ENCODE measurements around the gene COL6A2.
A peak's percentile ranks its signal among the peaks of the same experiment; 100 is the strongest.
"Not testable (repeated sequence)": the region's sequence is repeated elsewhere in the genome, so short reads cannot be mapped to it uniquely, and the experiment has no call there.

Gene COL6A2

DNA sequence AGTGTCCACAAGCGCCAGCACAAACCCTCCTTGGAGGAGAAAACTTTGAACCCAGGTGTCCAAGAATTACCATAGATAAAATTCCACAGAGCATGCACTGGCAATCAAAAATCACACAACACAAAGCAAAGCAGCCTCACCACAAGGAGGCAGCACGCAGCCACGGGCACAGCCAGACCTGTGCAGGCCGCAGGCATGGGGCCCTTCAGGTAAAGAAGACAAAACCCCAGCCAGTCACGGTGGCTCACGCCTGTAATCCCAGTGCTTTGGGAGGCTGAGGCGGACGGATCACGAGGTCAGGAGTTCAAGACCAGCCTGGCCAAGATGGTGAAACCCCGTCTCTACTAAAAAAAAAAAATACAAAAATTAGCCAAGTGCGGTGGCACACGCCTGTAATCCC is 49.5 kb downstream of the COL6A2 start:
- in situ Hi-C loops (cut with HindIII; ENCODE audit: low pct_ligation_motif_present, low pct_unique_long_range_greater_than_20kb, low sequenced_read_pairs): not testable (repeated sequence)
- peak; percentile 48 for DNase-seq

DNA sequence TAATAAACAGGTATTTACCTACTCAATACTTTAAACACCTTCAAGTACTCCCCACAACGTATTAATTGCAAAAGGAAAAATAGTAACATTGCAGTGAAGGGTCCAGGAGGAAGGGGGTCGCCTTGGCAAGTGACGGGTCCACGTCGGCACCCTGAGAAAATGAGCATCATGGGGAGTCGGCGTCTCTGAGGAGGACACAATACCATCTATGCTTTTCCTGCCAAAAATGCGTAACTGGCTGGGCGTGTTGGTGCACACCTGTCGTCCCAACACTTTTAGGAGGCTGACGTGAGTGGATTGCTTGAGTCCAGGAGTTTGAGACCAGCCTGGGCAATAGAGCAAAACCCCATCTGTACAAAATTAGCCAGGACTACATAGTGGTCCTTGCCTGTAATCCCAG is 50.2 kb downstream of the COL6A2 start:
- DNase-seq: no peak
- in situ Hi-C loops (cut with HindIII; ENCODE audit: low pct_ligation_motif_present, low pct_unique_long_range_greater_than_20kb, low sequenced_read_pairs): no loop called here

DNA sequence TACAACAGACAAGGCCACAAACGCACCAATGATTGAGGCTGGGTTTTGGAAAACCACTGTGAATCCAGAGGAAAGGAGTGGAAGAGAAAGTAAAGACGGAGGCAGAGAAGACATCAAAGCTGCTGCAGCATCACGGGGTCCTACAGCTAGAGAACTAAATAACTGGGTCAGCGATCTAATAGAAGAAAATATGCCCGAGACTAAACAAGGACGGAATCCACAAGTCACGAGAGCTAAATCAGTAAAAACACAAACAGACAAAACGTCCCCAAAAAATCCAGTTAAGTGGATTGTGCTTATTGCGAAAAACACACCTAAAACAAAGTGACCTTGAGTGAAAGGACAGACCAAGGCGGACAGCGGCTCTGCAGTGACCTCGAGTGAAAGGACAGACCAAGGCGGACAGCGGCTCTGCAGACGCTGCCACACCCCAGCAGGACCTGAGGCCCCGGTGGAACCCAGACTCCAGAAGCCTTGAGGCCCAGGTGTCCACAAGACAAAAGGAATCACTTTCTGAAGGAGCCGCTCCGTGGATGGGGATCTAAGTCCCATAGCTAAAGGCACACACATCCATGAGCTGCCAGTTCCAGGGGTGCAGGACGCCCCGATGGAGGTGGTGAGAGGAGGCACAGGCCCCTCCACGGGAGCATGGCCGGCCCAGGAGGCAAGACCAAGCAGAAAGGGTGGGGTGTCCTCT is 51.4 kb downstream of the COL6A2 start:
- in situ Hi-C loops (cut with HindIII; ENCODE audit: low pct_ligation_motif_present, low pct_unique_long_range_greater_than_20kb, low sequenced_read_pairs): no loop called here
- no peak for DNase-seq

DNA sequence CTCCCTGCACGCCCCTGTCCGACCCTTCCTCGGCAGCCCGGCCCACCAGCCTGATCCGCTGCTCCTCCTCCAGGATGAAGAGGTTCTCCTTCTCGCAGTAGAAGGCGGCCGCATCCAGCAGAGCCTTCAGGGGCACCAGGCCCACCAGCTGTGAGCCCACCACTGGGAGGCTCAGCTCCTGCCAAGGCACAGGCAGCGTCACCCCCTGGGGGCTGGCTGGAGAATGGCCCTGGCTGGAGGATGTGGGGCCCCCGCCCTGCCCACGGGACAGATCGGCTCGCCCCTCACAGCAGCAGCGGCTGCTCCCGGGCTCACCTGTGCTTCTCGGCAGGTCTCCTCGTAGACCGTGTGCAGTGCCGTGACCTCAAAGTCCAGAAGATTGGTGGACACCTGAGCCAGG is 52.2 kb downstream of the COL6A2 start:
- in situ Hi-C loops (cut with HindIII; ENCODE audit: low pct_ligation_motif_present, low pct_unique_long_range_greater_than_20kb, low sequenced_read_pairs): no loop called here
- DNase-seq: no peak

DNA sequence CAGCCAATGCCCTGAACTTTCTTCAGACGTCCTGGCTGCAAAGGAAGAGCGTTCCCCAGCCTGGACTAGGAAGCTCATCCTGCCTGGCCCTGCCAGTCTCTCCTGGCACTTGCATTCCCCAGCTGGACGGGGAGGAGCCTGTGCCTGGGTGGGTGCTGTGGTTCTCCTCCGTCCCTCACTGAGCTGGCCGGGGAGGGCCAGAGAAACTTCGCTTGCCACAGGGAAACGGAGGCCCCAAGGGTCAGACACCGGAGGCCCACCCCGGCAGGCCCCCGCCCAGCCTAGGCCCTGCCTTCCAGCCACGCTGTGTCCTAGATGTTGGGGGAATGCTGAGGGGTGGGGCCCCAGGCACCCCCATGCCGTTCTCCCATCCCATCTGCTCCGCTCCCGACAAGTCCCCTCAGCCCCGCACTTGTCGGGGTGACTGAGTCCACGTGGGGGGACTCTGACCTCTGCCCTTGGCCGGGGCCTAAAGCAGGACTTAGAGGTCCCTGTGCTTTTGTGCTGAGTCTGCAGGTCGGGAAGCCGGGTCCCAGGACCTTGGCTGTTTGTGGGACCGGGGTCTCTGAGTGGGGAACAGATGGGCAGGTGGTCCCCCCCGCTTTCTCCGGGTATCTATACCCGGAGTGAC is 52.7 kb downstream of the COL6A2 start:
- in situ Hi-C loops (cut with HindIII; ENCODE audit: low pct_ligation_motif_present, low pct_unique_long_range_greater_than_20kb, low sequenced_read_pairs): no loop called here

DNA sequence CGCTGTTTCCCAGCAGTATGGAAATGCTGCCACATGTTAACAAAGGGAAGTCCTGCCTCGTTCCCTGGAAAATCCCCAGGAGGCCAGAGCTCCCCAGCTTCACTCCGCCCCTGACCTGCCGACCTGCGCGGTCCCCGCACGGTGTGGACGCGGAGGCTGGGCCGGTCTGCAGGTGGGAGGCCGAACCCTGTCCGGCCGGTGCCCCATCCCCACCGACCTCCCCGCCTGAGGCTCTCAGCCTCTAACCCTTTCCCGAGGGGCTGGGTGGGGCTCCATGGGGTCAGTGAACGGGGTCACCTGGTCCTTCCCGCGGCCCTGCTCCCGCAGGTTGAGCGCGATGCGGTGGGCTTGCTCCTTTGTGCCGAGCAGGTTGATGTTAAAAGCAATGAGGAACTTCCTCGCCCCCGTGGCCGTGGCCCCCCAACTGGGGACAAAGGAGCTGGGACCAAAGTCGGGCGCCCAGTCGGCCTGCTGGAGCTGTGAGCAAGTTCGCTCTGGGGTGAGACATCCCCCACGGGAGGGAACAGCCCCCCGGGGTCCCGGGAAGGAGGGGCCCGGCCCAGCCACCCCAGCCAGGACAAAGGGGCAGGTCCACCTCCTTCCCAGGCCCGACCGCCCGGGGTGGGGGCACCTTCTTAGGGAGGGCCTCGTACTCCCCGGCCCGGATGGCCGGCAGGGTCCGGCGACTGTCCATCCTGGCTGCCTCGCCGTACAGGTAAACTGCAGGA is 53.5 kb downstream of the COL6A2 start:
- no peak for DNase-seq
- in situ Hi-C loops (cut with HindIII; ENCODE audit: low pct_ligation_motif_present, low pct_unique_long_range_greater_than_20kb, low sequenced_read_pairs): no loop called here

More for the DNA sequence above, 52.7 kb downstream of the COL6A2 start:
- no peak for DNase-seq

DNA sequence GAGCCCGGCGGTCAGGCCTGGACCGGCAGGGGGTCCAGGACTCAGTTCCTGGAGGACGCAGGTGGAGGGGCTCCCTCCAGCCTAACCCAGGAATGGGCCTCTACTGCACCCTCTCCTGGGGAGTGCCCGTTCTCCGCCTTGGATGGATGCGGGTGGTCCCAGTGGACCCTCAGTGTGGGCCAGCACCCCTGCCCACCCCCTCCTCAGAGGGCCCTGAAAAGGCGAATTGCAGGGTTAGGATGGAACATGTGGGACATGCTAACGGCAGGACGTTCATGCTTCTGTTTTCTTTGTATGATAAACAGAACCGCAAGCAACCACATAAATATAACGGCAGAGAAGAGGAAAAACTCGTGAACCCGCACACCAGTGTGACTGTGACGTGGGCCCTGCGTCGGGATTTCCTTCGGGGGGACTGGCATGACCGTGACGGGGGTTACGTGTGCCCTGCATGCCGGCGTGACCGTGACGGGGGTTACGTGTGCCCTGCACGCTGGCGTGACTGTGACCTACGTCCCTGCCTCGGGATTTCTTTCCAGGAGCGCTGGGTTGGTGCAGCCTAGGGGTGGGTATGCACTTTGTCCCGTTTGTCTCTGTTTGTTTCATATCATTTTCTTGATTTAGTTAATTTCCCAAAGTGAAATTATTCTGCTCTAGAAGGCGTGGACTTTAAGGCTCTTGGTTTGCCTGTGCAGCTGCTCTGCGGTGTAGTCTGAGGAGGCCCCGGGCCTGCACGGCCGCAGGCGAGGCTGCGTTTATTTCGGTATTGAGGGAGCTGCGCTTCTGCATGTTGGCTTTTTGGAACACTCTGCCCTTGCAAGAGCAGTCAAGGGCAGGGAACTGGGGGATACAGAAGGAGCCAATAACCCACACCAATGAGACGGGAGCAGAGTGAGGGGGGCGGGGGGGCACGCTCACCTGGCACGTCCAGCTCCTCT is 54.3 kb downstream of the COL6A2 start:
- no peak for DNase-seq
- in situ Hi-C loops (cut with HindIII; ENCODE audit: low pct_ligation_motif_present, low pct_unique_long_range_greater_than_20kb, low sequenced_read_pairs): no loop called here

DNA sequence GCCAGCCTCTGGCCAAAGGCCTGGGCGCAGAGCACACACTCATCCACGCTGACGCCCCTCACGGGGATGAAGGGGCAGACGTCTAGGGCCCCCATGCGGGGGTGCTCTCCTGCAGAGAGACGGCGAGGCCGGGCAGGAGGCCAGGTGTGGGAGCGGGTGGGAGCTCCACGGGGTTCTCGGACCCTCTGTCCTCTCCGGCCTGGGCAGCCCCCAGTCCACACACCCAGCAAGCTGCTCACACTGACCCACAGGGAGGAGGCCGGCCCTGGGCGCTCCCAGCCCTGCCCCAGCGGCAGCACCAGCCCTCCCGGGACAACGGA is 55.0 kb downstream of the COL6A2 start:
- in situ Hi-C loops (cut with HindIII; ENCODE audit: low pct_ligation_motif_present, low pct_unique_long_range_greater_than_20kb, low sequenced_read_pairs): no loop called here
- DNase-seq: no peak

DNA sequence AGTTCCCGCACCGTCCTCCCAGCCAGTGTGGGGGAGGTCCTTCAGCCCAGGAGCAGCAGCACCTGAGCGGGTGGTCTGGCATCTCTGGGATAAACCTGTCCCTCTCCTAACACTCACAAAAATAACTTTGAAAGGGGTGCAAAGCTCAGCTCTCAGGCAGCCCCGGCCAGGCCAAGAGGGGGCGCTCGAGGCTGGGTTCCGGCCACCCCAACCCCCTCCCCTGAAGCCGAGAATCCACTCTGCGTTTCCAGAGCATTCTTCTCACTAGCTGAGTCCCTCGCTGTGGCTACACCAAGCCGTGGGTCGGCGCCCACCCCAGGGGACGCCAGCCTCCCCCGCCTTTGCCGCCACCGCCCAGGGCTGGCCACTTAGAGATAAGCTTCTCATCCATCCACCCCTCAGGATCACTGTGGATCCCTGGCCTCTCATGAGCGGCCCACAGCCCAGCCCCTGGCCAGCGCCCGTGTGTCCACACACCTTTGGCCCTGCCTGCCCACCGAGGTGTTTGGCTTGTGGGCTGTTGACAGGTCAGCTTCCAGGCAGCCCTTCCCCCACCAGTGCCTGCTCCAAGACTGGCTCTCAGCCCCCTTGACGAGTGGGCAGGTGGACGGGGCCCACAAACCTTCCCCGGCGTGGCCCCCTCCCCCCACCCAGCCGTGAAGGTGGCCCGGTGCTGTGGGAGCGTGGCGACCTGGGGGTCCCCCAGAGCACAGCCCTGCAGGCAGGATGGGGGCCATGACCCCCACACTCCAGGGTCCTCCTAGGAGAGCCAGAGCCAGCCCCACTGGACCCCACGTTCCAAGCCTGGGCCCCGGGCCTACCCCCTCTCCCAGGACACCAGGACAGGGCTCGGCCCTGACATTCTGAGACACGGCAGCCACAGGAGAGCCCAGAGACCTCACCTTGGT is 55.6 kb downstream of the COL6A2 start:
- peak; percentile 11 for DNase-seq
- in situ Hi-C loops (cut with HindIII; ENCODE audit: low pct_ligation_motif_present, low pct_unique_long_range_greater_than_20kb, low sequenced_read_pairs): no loop called here

DNA sequence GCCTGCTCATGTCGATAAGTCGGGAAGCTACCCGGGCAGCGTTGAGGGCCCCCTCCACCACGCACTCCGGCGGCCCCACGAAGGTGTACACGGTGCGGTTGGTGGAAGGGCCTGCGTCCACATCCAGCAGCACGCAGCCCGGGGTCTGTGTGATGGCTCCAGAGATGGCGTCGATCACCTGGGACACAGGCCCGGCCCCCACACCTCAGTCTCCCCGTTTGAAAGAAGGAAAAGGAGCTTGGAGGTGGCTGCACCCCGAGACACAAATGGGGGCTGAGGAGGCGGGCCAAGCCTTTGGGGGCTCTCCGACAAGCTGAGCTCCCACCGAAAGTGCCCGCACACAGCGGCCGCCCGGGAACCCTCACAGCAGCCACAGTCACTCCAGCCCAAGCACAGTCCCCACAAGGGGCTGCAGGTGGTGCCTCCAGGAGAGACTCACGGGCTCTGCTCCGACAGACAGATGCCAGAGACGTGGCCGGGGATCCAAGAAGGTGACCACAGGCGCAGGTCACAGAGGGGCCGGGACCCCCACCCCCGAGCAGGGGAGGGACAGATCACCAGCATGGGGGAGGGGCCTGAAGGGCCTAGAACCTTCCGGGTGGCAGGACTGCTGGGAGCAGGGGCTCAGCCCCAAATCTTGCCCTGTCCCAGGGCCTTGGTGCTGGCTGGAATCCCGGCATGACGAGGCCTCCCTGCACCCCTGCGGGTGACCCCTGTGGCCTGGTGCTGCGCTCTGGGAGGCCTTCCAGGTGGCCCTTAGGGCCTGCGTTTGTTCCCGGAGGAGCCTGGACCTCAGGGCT is 56.4 kb downstream of the COL6A2 start:
- in situ Hi-C loops (cut with HindIII; ENCODE audit: low pct_ligation_motif_present, low pct_unique_long_range_greater_than_20kb, low sequenced_read_pairs): no loop called here
- DNase-seq: no peak

DNA sequence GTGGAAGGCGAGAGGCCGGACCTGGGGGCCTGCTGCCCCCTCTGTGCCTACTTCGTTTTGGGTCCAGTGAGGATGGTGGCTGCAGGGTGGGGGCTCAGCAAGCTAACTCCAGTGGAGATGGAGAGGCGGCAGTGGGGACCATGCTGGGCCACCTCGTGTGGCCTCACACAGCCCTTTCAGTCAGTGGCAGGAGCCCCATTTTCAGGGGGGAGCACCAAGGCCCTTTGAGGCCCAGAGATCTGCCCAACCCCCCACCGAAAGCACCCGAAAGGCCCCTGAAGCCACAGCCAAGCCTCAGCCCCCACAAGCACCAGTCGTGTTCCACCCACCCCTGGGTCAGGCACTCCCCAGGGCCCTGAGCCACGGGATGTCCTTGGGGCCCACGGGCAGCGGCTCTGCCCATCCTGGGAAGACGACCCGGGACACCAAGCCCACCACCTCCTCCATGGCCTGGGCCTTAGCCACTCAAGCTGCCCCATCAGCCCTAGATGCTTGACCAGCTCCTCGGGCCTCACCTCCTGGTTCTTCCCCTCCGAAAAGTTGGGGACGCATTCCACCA is 57.1 kb downstream of the COL6A2 start:
- in situ Hi-C loops (cut with HindIII; ENCODE audit: low pct_ligation_motif_present, low pct_unique_long_range_greater_than_20kb, low sequenced_read_pairs): no loop called here

DNA sequence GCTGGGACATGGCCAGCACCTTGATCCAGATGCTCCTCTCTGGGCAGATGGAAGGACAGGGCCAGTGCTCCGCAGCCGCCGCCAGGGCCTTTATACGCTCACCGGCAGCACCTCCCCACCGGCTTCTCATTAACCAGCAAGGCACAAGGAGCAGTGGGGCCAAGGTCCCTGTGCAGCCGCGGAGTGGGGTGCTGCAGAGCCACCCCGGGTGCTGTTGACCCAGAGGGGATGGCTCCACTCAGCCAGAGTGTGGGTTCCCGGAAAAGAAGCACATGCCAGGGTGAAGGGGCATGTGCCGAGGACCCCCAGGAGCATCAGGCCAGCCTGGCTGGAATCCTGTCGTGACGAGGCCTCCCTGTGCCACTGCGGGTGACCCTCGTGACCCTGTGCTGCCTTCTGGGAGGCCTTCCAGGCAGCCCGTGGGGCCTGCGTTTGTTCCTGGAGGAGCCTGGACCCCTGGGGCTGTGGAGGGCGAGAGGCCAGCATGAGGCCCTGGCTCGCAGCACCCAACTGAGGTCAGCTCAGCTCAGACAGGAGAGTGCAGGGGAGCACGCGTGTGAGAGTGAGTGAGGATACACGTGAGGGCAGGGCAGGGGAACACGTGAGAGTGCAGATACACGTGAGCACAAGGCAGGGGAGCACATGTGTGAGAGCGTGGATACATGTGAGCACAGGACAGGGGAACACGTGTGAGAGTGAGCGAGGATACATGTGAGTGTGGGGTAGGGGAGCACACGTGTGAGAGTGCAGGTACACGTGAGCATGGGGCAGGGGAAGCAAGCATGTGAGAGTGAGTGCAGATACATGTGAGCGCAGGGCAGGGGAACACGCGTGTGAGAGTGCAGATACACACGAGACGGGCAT is 57.8 kb downstream of the COL6A2 start, which contains the start of gene FTCD:
FTCD (minus strand) TSS at position 66 of the 864 bp plus-strand sequence; CDS start at position 10, 56 bp downstream.
- DNase-seq: no peak
- in situ Hi-C loops (cut with HindIII; ENCODE audit: low pct_ligation_motif_present, low pct_unique_long_range_greater_than_20kb, low sequenced_read_pairs): no loop called here

More for the DNA sequence above, 57.1 kb downstream of the COL6A2 start:
- DNase-seq: no peak

DNA sequence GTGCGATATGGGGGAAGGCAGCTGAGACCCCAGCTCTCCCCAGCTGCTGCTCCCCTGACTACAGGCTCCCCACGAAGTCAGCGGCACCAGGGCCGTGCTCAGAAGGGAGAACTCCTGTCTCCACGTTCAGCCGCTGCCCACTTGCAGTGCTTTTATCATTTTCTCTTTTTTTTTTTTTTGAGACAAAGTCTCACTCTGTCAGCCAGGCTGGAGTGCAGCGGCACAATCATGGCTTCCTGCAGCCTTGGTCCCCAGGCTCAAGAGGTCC is 58.4 kb downstream of the COL6A2 start:
- DNase-seq: no peak
- in situ Hi-C loops (cut with HindIII; ENCODE audit: low pct_ligation_motif_present, low pct_unique_long_range_greater_than_20kb, low sequenced_read_pairs): no loop called here

DNA sequence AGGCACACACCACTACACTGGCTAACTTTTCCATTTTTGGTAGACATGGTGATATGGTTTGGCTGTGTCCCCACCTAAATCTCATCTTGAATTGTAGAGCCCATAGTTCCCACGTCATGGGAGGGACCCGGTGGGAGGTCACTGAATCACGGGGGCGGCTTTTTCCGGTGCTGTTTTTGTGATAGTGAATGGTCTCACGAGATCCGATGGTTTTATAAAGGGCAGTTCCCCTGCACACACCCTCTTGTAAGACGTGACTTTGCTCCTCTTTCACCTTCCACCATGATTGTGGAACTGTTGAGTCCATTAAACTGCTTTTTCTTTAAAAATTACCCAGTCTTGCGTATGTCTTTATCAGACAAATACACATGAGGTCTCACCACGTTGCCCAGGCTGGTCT is 58.8 kb downstream of the COL6A2 start:
- no peak for DNase-seq
- in situ Hi-C loops (cut with HindIII; ENCODE audit: low pct_ligation_motif_present, low pct_unique_long_range_greater_than_20kb, low sequenced_read_pairs): no loop called here

DNA sequence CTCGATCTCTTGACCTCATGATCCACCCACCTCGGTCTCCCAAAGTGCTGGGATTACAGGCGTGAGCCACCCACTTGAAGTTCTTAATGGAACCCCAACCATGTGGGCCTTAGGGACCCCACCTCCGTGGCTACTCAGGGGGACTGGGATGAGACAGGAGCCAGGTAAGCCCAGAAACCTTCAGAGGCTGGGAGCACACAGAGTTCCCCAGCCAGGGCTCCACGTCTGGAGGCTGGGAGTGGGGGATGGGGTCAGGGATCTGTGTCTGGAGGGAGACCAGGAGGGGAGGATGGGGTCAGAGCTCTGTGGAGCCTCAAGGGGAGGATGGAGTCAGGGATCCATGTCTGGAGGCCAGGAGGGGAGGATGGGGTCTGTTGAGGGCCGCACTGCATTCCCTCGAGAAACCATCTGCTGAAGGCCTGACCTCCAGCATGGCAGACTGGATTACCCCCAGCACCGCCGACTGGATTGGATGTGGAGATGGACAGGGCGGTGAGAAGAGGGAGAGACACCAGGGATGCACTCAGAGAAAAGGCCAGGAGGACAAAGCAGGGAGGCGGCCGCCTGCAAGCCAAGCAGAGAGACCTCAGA is 59.6 kb downstream of the COL6A2 start:
- DNase-seq: no peak
- in situ Hi-C loops (cut with HindIII; ENCODE audit: low pct_ligation_motif_present, low pct_unique_long_range_greater_than_20kb, low sequenced_read_pairs): no loop called here

DNA sequence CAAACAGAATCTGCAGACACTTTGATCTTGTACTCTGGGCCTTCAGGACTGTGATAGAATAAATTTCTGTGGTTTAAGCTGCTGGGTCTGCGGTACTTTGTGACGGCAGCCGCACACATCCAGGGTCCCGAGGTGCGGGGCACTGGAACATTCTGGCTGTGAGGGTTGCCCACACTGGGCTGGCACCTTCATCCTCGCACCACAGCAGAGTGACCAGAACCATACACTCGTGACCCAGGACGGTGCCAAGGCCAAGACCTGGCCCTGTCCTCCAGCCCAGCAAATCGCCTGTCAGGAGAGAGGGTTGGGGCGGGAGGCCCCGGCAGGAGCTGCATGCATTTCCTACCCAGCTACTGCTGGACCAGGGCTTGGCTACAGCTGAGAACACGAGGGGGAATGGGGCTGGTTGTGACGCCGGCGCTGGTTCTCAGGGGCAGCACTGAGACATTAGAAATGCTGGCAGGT is 60.1 kb downstream of the COL6A2 start:
- in situ Hi-C loops (cut with HindIII; ENCODE audit: low pct_ligation_motif_present, low pct_unique_long_range_greater_than_20kb, low sequenced_read_pairs): no loop called here
- no peak for DNase-seq

Measured in ACHN (cell line).